Skin of body (tissue), 2 donors: Measurements from ENCODE around the gene APOA4. TPM values are rescaled to one million over a fixed set of nuclear protein-coding genes. Genes with fewer than 3 reads are reported as not detected.
"Not testable (repeated sequence)": the region's sequence is repeated elsewhere in the genome, so short reads cannot be mapped to it uniquely, and the experiment has no call there.

ENCODE experiments used
- DNase-seq: peaks from one replicate; lab custom pipeline; 2025; lab: John Stamatoyannopoulos, UW
- total RNA-seq: library from RNA; depleted of rRNA; stranded (reverse); fragments of >200 nt; gene quantifications from one replicate; pipeline ENCODE4 v1.2.3, GENCODE V29; 2014

The APOA4 gene
- total RNA-seq, 1 donor from 2014 or later: not detected

- no peak for DNase-seq
Observed at GRCh38 chr11:116804001-116804400, 19.1 kb downstream of the APOA4 start.

GRCh38 chr11:116801662-116802061 is 21.4 kb downstream of the APOA4 start:
- not testable (repeated sequence) for DNase-seq

GRCh38 chr11:116800610-116801009 is 22.5 kb downstream of the APOA4 start:
- DNase-seq: no peak

- DNase-seq: no peak
Observed at GRCh38 chr11:116798368-116798767, 24.7 kb downstream of the APOA4 start.

- DNase-seq: no peak
Observed at GRCh38 chr11:116797816-116798215, 25.3 kb downstream of the APOA4 start.

DNA sequence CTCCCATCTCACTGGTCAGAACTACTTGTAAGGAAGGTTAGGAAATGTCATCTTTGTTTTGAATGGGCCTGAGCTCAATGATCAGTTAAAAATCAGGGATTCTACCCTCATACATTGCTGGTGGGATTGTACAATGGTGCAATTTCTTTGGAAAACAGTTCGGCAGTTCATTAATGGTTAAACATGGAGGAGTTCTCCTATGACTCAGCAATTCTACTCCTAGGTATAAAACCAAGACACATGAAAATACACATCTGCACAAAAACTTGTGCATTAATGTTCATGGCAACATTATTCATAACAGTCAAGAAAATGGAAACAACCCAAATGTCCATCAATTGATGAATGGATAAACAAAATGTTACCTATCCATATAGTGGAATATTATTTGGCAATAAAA is 26.6 kb downstream of the APOA4 start:
- DNase-seq: no peak

GRCh38 chr11:116794851-116795250 is 28.3 kb downstream of the APOA4 start:
- DNase-seq: no peak

DNA sequence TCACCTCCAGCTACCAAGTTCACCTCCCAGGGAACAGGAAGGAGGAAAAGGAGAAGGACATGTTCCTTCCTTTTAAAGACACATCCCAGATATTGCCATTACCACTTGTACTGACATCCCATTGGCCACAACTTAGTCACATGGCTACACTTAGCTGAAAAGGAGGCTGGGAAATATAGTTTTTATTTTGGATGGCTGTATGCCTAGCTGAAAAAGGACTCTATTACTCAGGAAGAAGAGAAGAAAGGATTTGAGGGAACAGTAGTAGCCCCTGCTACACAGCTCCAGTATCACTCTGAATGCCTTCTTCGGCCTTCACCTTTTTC is 29.4 kb downstream of the APOA4 start:
- no peak for DNase-seq

DNA sequence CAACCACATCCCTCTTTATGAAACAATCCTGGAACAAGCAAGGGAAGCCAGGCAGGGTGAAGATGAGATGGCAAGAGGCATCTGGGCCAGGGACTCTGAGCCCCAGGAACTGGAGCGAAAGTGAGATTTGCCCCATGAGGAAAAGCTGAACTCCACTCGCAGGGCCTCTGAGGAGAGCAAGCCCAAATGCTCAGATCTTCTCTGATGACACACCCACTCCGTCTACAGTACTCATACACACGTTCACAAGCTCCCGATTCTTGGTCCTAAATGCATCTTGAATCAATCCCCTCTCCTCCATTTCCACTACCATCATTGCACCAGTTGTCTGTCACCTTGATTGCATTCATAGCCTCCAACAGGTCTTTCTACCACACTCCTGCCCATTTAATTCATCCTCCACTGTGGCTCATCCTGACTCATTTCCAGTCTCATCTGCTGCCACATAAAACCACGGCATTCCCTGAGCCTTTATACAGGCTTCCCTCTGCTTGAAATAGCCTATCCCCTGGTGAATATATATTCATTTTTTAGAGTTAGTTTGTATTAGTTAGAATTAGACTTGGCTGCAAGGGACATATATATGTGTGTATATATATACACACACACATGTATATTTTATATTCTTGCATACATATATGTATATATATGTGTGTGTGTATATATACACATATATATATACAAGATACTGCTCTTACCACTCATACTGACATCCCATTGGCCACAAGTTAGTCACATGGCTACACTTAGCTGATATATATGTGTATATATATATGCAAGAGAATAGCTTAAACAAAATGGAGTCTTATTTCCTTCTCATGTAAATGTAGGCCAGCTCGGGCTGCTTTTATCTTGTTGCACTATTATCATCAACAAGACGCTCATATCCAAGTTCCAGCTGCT is 30.0 kb downstream of the APOA4 start:
- DNase-seq: no peak

GRCh38 chr11:116792144-116792868 is 30.8 kb downstream of the APOA4 start:
- no peak for DNase-seq

DNA sequence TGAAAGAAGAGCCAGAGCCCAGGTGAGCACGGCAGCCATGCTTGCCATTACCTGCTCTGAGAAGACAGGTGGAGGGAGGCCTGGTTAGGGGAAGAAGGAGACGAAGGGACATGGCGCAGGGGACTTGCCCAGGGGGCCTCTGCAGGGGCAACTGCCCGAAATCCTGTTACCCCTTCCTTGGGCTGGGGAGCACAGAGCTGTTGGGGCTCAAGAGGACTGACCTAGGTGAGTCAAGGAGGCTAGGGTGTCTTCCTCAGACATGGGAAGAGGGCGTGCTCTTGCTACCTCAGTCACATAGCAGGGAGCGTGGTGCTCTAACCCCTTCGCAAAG is 31.3 kb downstream of the APOA4 start, which contains the start of gene APOA5:
Gene APOA5, minus strand, starts transcription at position 67 of the 331 bp plus-strand sequence. Its CDS starts 19 bp downstream, at position 48.
- DNase-seq: no peak

GRCh38 chr11:116791002-116791812 is 31.9 kb downstream of the APOA4 start:
- peak; percentile 23 for DNase-seq

- DNase-seq: no peak
Observed at GRCh38 chr11:116790167-116791001, 32.7 kb downstream of the APOA4 start.

DNA sequence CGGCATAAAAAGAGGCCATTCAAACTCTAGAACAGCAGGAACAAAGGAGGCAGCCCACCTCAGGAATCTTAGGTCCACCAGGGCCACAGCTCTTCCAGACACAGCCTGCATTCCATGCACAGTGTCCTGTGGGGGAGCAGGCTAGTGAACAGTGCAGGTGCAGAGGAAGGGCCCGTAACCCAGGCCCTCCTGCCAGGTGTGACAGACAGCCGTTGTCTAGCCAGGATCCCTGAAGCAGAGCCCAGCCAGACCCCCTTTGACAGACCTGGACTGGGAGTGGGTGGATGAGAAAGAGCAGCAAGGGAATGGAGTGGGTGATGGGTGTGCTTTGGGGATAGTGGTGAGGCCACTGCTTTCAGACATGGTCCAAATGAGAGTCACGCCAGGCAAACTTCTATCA is 34.1 kb downstream of the APOA4 start:
- no peak for DNase-seq

GRCh38 chr11:116788534-116788933 is 34.6 kb downstream of the APOA4 start:
- no peak for DNase-seq

DNA sequence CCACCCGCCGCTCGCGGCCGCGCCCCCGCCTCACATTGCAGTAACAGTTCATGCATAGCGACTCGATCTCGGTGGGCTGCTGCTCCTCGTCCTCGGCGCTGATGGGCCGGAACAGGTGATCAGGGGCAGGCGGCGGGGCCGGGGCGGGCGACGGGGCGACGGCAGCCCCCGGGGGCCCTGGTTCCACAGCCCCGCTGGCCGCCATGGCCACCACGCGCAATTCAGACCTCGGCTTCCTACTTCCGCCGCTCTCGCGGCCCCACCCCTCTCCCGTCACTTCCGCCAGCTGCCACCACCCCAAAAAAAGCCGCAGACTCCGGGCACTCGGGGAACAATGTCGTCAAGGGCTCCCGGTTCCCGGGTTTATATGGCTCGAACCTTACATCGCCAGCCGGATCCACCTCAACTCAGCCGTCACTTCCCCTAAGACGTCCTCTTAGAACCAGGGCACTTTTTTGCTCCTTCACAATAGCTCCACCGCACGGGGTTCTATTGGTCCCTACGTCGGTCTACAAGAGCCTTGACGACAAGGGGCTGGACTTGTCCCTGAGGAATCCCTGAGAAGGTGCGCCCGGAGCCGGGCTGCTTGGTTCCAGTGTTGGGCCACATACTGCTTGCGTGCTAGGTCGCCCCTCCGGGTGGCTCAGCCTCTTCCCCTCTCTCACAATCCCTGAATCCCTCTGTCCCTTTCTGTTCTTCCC is 35.2 kb downstream of the APOA4 start, which contains the start of gene ZPR1:
Gene ZPR1, minus strand, starts transcription at position 238 of the 701 bp plus-strand sequence. Its CDS starts 33 bp downstream, at position 205.
- DNase-seq: peak; percentile 37

DNA sequence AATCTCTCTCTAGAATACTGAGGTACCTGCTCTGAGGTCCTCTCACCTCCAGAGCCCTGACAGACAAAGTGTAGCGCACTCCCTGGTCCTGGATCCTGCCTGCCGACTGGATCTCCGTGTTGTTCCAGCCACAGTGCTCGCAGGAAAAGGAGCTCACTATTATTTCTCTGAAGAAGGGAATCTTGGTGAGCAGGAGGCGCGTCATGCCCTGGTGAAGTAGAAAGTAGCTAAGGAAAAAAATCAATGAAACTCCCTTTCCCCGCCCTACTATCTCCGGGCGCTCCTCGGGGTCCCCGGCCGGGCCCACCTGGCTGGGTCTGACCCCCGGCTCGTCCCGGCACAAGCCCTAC is 35.7 kb downstream of the APOA4 start:
- no peak for DNase-seq

DNA sequence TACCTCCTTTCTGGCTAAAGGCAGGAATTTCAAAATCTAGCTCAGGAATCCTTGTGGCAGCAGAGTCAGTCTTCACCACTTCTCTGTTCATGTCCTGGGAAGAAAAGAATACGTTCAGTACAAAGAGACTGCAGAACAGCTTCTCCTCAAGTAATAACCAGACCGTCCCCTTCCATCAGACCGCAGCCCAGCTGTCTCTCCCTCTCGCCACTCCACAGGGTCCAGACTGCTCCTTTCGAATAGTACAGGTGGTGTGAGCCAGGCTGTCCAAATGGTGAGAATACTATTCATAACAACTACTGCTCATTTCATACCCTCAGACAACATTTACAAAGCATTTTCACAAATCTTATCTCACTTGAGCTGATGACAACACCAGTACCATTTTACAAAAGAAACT is 36.1 kb downstream of the APOA4 start:
- DNase-seq: no peak

DNA sequence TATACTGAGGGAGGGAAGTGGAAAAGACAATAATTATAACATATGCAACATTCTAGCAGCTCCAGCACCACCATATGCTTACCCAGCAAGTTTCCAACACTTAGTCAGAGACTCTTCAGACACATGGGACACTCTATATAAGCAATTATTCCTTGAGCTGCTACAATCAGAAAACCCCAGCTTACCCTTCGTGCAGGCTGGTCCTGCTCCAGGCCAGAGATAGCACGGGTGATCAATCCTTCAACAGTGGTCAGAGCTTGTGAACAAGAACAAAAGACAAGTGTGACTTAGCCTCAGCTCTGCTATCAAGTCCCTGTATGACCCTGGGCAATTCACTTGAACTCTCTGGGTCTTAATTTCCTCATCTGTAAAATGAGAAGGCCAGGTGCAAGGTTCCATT is 36.8 kb downstream of the APOA4 start:
- DNase-seq: no peak

DNA sequence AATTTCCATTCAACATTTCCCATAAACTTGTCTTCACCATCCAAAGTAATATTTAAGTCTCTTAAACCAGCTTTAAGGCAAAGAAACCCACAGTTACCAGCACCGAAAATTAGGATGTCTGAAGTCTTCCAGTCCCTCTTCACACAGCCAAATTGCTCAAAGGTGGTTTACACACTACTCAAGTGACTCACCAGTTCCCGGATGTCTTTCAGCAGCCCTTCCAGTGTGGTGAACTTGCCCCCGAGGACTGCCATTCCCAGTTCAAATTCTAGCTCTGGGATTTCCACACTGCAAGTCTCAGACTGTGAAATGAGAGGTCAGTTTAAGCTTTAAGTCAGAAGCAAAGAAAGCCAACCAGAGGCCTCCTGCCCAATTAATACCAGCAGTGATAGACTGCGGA is 40.4 kb downstream of the APOA4 start:
- no peak for DNase-seq
